Esophagus (tissue), 2 donors: Measurements from ENCODE around the gene TCOF1. TPM values are rescaled to one million over a fixed set of nuclear protein-coding genes. Genes with fewer than 3 reads are reported as not detected.

Experiments
- H3K27ac ChIP-seq, 2 donors: one replicate each; pipeline ENCODE4 v1.5.1; 2013; ENCODE audit warnings: low read depth in 2 of 2, mild to moderate bottlenecking in 2 of 2, inconsistent platforms in 1 of 2, low read length in 1 of 2, moderate library complexity in 1 of 2
- H3K27me3 ChIP-seq, 2 donors: one replicate each; pipeline ENCODE4 v1.6.1; 2013; ENCODE audit warnings: low read length in 2 of 2, control low read depth in 1 of 2, mild to moderate bottlenecking in 1 of 2; ENCODE audit not compliant: insufficient read depth in 2 of 2, control insufficient read depth in 1 of 2
- H3K36me3 ChIP-seq, 2 donors: one replicate each; pipeline ENCODE4 v1.6.1; 2013; ENCODE audit warnings: low read length in 1 of 2; ENCODE audit not compliant: control insufficient read depth in 2 of 2, insufficient read depth in 2 of 2
- H3K4me1 ChIP-seq, 2 donors: one replicate each; pipeline ENCODE4 v1.6.1; 2013; ENCODE audit warnings: low read length in 1 of 2; ENCODE audit not compliant: control insufficient read depth in 2 of 2, insufficient read depth in 2 of 2
- H3K4me3 ChIP-seq, 2 donors: one replicate each; pipeline ENCODE4 v1.5.1; 2013; ENCODE audit warnings: low read length in 2 of 2, mild to moderate bottlenecking in 2 of 2, low read depth in 1 of 2, moderate library complexity in 1 of 2
- H3K9me3 ChIP-seq, 2 donors: one replicate each; pipeline ENCODE4 v1.6.1; 2013; ENCODE audit warnings: mild to moderate bottlenecking in 2 of 2, low read depth in 1 of 2, low read length in 1 of 2, moderate library complexity in 1 of 2; ENCODE audit not compliant: control insufficient read depth in 2 of 2, insufficient read depth in 1 of 2
- WGBS, 2 donors: extraction: QIAGEN DNeasy Blood & Tissue Kit; methylation state at CpG; one replicate each; pipeline ENCODE4 v1.1.7; 2013; 5-methylcytosine and 5-hydroxymethylcytosine counted together
- polyA plus RNA-seq, 2 donors: library from polyadenylated mRNA; stranded (reverse); fragments of 200-250 nt; gene quantifications; one replicate each; pipeline ENCODE4 v1.2.3, GENCODE V29; 2013
- donor health status: healthy with polysubstance abuse.
- donor health status: Bipolar disorder and iron deficiency.

The TCOF1 gene
- polyA plus RNA-seq, 2 donors = 13.0 to 13.5 TPM

- H3K9me3 ChIP-seq = no peaks in the 10 kb centered on the region
- no peak overlapping the region for H3K4me3 ChIP-seq
- 79 to 81% methylated on average over 15 of the region's 15 CpGs for WGBS, 2 donors
- H3K27ac ChIP-seq = no peak overlapping the region
- peaks cover 42 to 55% of the 10 kb centered on the region in 2 donors for H3K36me3 ChIP-seq
- H3K27me3 ChIP-seq = no peaks in the 10 kb centered on the region
- no peaks in the 10 kb centered on the region for H3K4me1 ChIP-seq
These were observed 28.7 kb downstream of the TCOF1 start for GRCh38 chr5:150386024-150386855.

GRCh38 chr5:150389531-150390266 is 32.2 kb downstream of the TCOF1 start:
- Histone ChIP-seq H3K9me3 (no peaks in the 10 kb centered on the region), H3K4me3 (no peak overlapping the region), H3K27ac (no peak overlapping the region), H3K4me1 (no peaks in the 10 kb centered on the region), H3K36me3 (peaks cover 25 to 48% of the 10 kb centered on the region in 2 donors), H3K27me3 (no peaks in the 10 kb centered on the region)
- WGBS, 2 donors = 86 to 88% methylated on average over 13 of the region's 13 CpGs

GRCh38 chr5:150391064-150391834 is 33.8 kb downstream of the TCOF1 start:
- no peak overlapping the region for H3K27ac ChIP-seq
- no peaks in the 10 kb centered on the region for H3K9me3 ChIP-seq
- H3K4me1 ChIP-seq = no peaks in the 10 kb centered on the region
- peaks cover 24 to 45% of the 10 kb centered on the region in 2 donors for H3K36me3 ChIP-seq
- H3K4me3 ChIP-seq = no peak overlapping the region
- WGBS, 2 donors = 93 to 94% methylated on average over 13 of the region's 13 CpGs
- no peaks in the 10 kb centered on the region for H3K27me3 ChIP-seq

GRCh38 chr5:150391986-150392385 is 34.5 kb downstream of the TCOF1 start:
- no peak overlapping the region for H3K4me3 ChIP-seq
- H3K36me3 ChIP-seq = peaks cover 29 to 43% of the 10 kb centered on the region in 2 donors
- 92 to 95% methylated on average over 3 of the region's 3 CpGs for WGBS, 2 donors
- H3K9me3 ChIP-seq = no peaks in the 10 kb centered on the region
- no peaks in the 10 kb centered on the region for H3K4me1 ChIP-seq
- H3K27me3 ChIP-seq = no peaks in the 10 kb centered on the region
- H3K27ac ChIP-seq = no peak overlapping the region

- WGBS, 2 donors = 94% methylated on average over 7 of the region's 7 CpGs
- Histone ChIP-seq H3K36me3 (peaks cover 32 to 46% of the 10 kb centered on the region in 2 donors), H3K4me1 (no peaks in the 10 kb centered on the region), H3K4me3 (no peak overlapping the region), H3K27ac (no peak overlapping the region), H3K27me3 (no peaks in the 10 kb centered on the region), H3K9me3 (no peaks in the 10 kb centered on the region)
These were observed 35.2 kb downstream of the TCOF1 start for GRCh38 chr5:150392680-150393079.

GRCh38 chr5:150393096-150393645 is 35.7 kb downstream of the TCOF1 start:
- Histone ChIP-seq H3K36me3 (peaks cover 28 to 41% of the 10 kb centered on the region in 2 donors), H3K9me3 (no peaks in the 10 kb centered on the region), H3K4me1 (no peaks in the 10 kb centered on the region), H3K27me3 (no peaks in the 10 kb centered on the region), H3K27ac (no peak overlapping the region), H3K4me3 (no peak overlapping the region)
- 88 to 90% methylated on average over 3 of the region's 3 CpGs for WGBS, 2 donors

- Histone ChIP-seq H3K9me3 (no peaks in the 10 kb centered on the region), H3K27me3 (no peaks in the 10 kb centered on the region), H3K4me1 (no peaks in the 10 kb centered on the region), H3K36me3 (peaks cover 27 to 46% of the 10 kb centered on the region in 2 donors), H3K4me3 (no peak overlapping the region), H3K27ac (no peak overlapping the region)
- 55 to 68% methylated on average over 3 of the region's 3 CpGs for WGBS, 2 donors
These were observed 36.6 kb downstream of the TCOF1 start for GRCh38 chr5:150394131-150394530.

GRCh38 chr5:150394912-150395687 is 37.6 kb downstream of the TCOF1 start:
- H3K4me3 ChIP-seq = no peak overlapping the region
- no peaks in the 10 kb centered on the region for H3K4me1 ChIP-seq
- H3K36me3 ChIP-seq = peaks cover 26 to 44% of the 10 kb centered on the region in 2 donors
- no peak overlapping the region for H3K27ac ChIP-seq
- WGBS, 2 donors = 76% methylated on average over 13 of the region's 13 CpGs
- no peaks in the 10 kb centered on the region for H3K27me3 ChIP-seq
- no peaks in the 10 kb centered on the region for H3K9me3 ChIP-seq

- Histone ChIP-seq H3K27ac (no peak overlapping the region), H3K4me1 (no peaks in the 10 kb centered on the region), H3K36me3 (peaks cover 22 to 47% of the 10 kb centered on the region in 2 donors), H3K4me3 (no peak overlapping the region), H3K27me3 (no peaks in the 10 kb centered on the region), H3K9me3 (no peaks in the 10 kb centered on the region)
- WGBS, 2 donors = 84 to 93% methylated on average over 2 of the region's 2 CpGs
These were observed 38.1 kb downstream of the TCOF1 start for GRCh38 chr5:150395688-150395975.
